Naive thymus-derived CD4-positive, alpha-beta T cell (primary cell): ENCODE results near the gene ITGA11. TPM values are rescaled to one million over a fixed set of nuclear protein-coding genes. Genes with fewer than 3 reads are reported as not detected.

Experiments
- ATAC-seq: fragments of 150-1000 bp; cut with Tn5 transposase; 2 replicates; pipeline ENCODE4 v1.10.0; 2021; ENCODE audit warnings: mild to moderate bottlenecking, moderate library complexity
- CTCF ChIA-PET: fragments of 350-600 bp; sonication (Branson Sonifier 250); formaldehyde crosslinking; loops from one replicate; lab custom pipeline; 2021; ENCODE audit warnings: antibody characterized with exemption; lab: Charles Lee
- POLR2A ChIA-PET: fragments of 350-600 bp; sonication (Branson Sonifier 250); formaldehyde crosslinking; loops from one replicate; lab custom pipeline; 2021; ENCODE audit warnings: antibody characterized with exemption, inconsistent platforms; lab: Charles Lee
- DNase-seq, 9 donors: peaks; one replicate each; pipeline versions ENCODE4 v3.0.0 to v3.0.0-alpha.2; 2020 to 2022; ENCODE audit warnings: mixed read lengths in 1 of 9
- H3K27ac ChIP-seq: one replicate; pipeline ENCODE4 v1.7.0; 2013; ENCODE audit warnings: mild to moderate bottlenecking, low read depth, low read length, moderate library complexity
- H3K27me3 ChIP-seq, 2 donors: one replicate each; pipeline ENCODE4 v1.7.0; 2013; ENCODE audit warnings: low read length in 2 of 2, mild to moderate bottlenecking in 2 of 2, moderate library complexity in 2 of 2; ENCODE audit not compliant: control insufficient read depth in 2 of 2, insufficient read depth in 2 of 2
- H3K36me3 ChIP-seq, 3 experiments: 1 replicate in 2 of 3; 2 replicates in 1 of 3; pipeline ENCODE4 v1.7.0; 2013; ENCODE audit warnings: low read length in 3 of 3, mild to moderate bottlenecking in 3 of 3, moderate library complexity in 1 of 3; ENCODE audit not compliant: insufficient read depth in 3 of 3, control insufficient read depth in 2 of 3
- H3K4me1 ChIP-seq, 2 donors: one replicate each; pipeline ENCODE4 v1.7.0; 2013; ENCODE audit warnings: low read length in 2 of 2, mild to moderate bottlenecking in 2 of 2, moderate library complexity in 1 of 2; ENCODE audit not compliant: control insufficient read depth in 2 of 2, insufficient read depth in 2 of 2
- H3K4me3 ChIP-seq: 2 replicates; pipeline ENCODE4 v1.7.0; 2013; ENCODE audit warnings: mild to moderate bottlenecking, low read length
- H3K9me3 ChIP-seq, 3 experiments: 1 replicate in 2 of 3; 2 replicates in 1 of 3; pipeline ENCODE4 v1.7.0; 2013; ENCODE audit warnings: low read length in 3 of 3; ENCODE audit not compliant: control insufficient read depth in 2 of 3
- H3K27ac Mint-ChIP-seq, 9 donors: one replicate each; pipeline ENCODE4 v1.8.0; 2020 to 2022; ENCODE audit warnings: mixed read lengths in 9 of 9, mild to moderate bottlenecking in 8 of 9, moderate library complexity in 5 of 9, inconsistent platforms in 2 of 9
- H3K27me3 Mint-ChIP-seq, 5 donors: one replicate each; pipeline ENCODE4 v1.8.0; 2021 to 2022; ENCODE audit warnings: mixed read lengths in 5 of 5, mild to moderate bottlenecking in 1 of 5
- H3K36me3 Mint-ChIP-seq, 5 donors: one replicate each; pipeline ENCODE4 v1.8.0; 2020 to 2022; ENCODE audit warnings: mixed read lengths in 5 of 5, mild to moderate bottlenecking in 3 of 5, inconsistent platforms in 1 of 5
- H3K4me1 Mint-ChIP-seq, 7 donors: one replicate each; pipeline ENCODE4 v1.8.0; 2020 to 2022; ENCODE audit warnings: mixed read lengths in 7 of 7, mild to moderate bottlenecking in 3 of 7, inconsistent platforms in 1 of 7
- H3K4me3 Mint-ChIP-seq, 10 donors: one replicate each; pipeline ENCODE4 v1.8.0; 2020 to 2022; ENCODE audit warnings: mild to moderate bottlenecking in 10 of 10, mixed read lengths in 10 of 10, moderate library complexity in 6 of 10, inconsistent platforms in 2 of 10
- H3K9me3 Mint-ChIP-seq, 11 donors: one replicate each; pipeline ENCODE4 v1.8.0; 2020 to 2022; ENCODE audit warnings: mixed read lengths in 11 of 11, mild to moderate bottlenecking in 4 of 11, inconsistent platforms in 1 of 11, moderate library complexity in 1 of 11
- intact Hi-C, 2 donors: fragments of 100-400 bp; cut with micrococcal nuclease; formaldehyde crosslinking; loops; one replicate each; pipeline ENCODE4 v1.15.1; 2023
- polyA plus RNA-seq, 2 donors: library from polyadenylated mRNA; unstranded; fragments of 300-500 nt; fragmentation: Illumina TruSeq; gene quantifications; one replicate each; pipeline ENCODE4 v1.2.3, GENCODE V29; 2021
- total RNA-seq, 6 experiments: library from RNA in 5 of 6; stranded (reverse) in 5 of 6; gene quantifications; 1 replicate in 5 of 6; 2 replicates in 1 of 6; pipeline ENCODE4 v1.2.3 and lab custom pipeline; 2021 to 2026

Gene ITGA11
- total and polyA plus RNA-seq, 7 experiments from 2014 or later, result 0.02 to 1.1 (median 0.08) TPM; not detected in 2

GRCh38 chr15:68413363-68414205 is 18.4 kb downstream of the ITGA11 start:
- Mint-ChIP-seq H3K36me3 (no peaks in the 10 kb centered on the region), H3K4me1 (no peaks in the 10 kb centered on the region), H3K27me3 (peaks cover 0 to 2% (median 0%) of the 10 kb centered on the region in 5 donors), H3K27ac (no peak overlapping the region), H3K9me3 (peaks cover 0 to 2% (median 0%) of the 10 kb centered on the region in 11 donors), H3K4me3 (no peak overlapping the region)
- Histone ChIP-seq H3K27ac (no peak overlapping the region), H3K9me3 (no peaks in the 10 kb centered on the region), H3K4me1 (no peaks in the 10 kb centered on the region), H3K36me3 (no peaks in the 10 kb centered on the region), H3K4me3 (no peak overlapping the region), H3K27me3 (no peaks in the 10 kb centered on the region)
- CTCF ChIA-PET, result no interaction called here
- DNase-seq (peak in 1 of 9 donors; percentile 7), ATAC-seq (no peak)
- POLR2A ChIA-PET, result no interaction called here
- intact Hi-C loops, result no loop called here

GRCh38 chr15:68412218-68412617 is 19.7 kb downstream of the ITGA11 start:
- ATAC-seq (no peak), DNase-seq (peak in 1 of 9 donors; percentile 9)
- H3K4me1 ChIP-seq, result no peaks in the 10 kb centered on the region
- peaks cover 0 to 2% (median 0%) of the 10 kb centered on the region in 11 donors for H3K9me3 Mint-ChIP-seq
- H3K27me3 ChIP-seq, result no peaks in the 10 kb centered on the region
- no peak overlapping the region for H3K27ac Mint-ChIP-seq
- intact Hi-C loops, result no loop called here
- H3K4me1 Mint-ChIP-seq, result peaks cover 0 to 4% (median 0%) of the 10 kb centered on the region in 7 donors
- no peaks in the 10 kb centered on the region for H3K36me3 ChIP-seq
- no peak overlapping the region for H3K27ac ChIP-seq
- H3K9me3 ChIP-seq, result no peaks in the 10 kb centered on the region
- H3K36me3 Mint-ChIP-seq, result no peaks in the 10 kb centered on the region
- no peak overlapping the region for H3K4me3 ChIP-seq
- H3K27me3 Mint-ChIP-seq, result no peaks in the 10 kb centered on the region
- ChIA-PET POLR2A (no interaction called here), CTCF (interaction anchor here (0.6 to 0.7 kb wide), 2 partner anchors 28 to 150 kb away, joined by 3 to 4 read pairs; no protein-coding TSS in a partner anchor)
- H3K4me3 Mint-ChIP-seq, result no peak overlapping the region

- CTCF ChIA-PET, result no interaction called here
- no peak overlapping the region for H3K27ac ChIP-seq
- POLR2A ChIA-PET, result no interaction called here
- H3K4me3 ChIP-seq, result no peak overlapping the region
- H3K36me3 Mint-ChIP-seq, result no peaks in the 10 kb centered on the region
- no peak overlapping the region for H3K27ac Mint-ChIP-seq
- H3K9me3 ChIP-seq, result no peaks in the 10 kb centered on the region
- intact Hi-C loops, result no loop called here
- no peaks in the 10 kb centered on the region for H3K27me3 Mint-ChIP-seq
- H3K4me1 Mint-ChIP-seq, result peaks cover 0 to 4% (median 0%) of the 10 kb centered on the region in 7 donors
- ATAC-seq (no peak), DNase-seq (no peak)
- no peaks in the 10 kb centered on the region for H3K36me3 ChIP-seq
- H3K9me3 Mint-ChIP-seq, result peaks cover 0 to 2% (median 0%) of the 10 kb centered on the region in 11 donors
- no peak overlapping the region for H3K4me3 Mint-ChIP-seq
- H3K27me3 ChIP-seq, result no peaks in the 10 kb centered on the region
- no peaks in the 10 kb centered on the region for H3K4me1 ChIP-seq
Observed at GRCh38 chr15:68411735-68412134, 20.2 kb downstream of the ITGA11 start.

GRCh38 chr15:68411343-68411675 is 20.7 kb downstream of the ITGA11 start:
- Mint-ChIP-seq H3K27ac (no peak overlapping the region), H3K4me3 (no peak overlapping the region), H3K27me3 (no peaks in the 10 kb centered on the region), H3K36me3 (no peaks in the 10 kb centered on the region), H3K4me1 (peaks cover 0 to 4% (median 0%) of the 10 kb centered on the region in 7 donors), H3K9me3 (peaks cover 0 to 2% (median 0%) of the 10 kb centered on the region in 11 donors)
- ATAC-seq (no peak), DNase-seq (no peak)
- no peak overlapping the region for H3K4me3 ChIP-seq
- intact Hi-C loops, result no loop called here
- no peak overlapping the region for H3K27ac ChIP-seq
- H3K9me3 ChIP-seq, result no peaks in the 10 kb centered on the region
- H3K36me3 ChIP-seq, result no peaks in the 10 kb centered on the region
- no peaks in the 10 kb centered on the region for H3K27me3 ChIP-seq
- ChIA-PET POLR2A (no interaction called here), CTCF (no interaction called here)
- no peaks in the 10 kb centered on the region for H3K4me1 ChIP-seq

GRCh38 chr15:68410466-68411342 is 21.3 kb downstream of the ITGA11 start:
- Histone ChIP-seq H3K4me1 (no peaks in the 10 kb centered on the region), H3K27me3 (no peaks in the 10 kb centered on the region), H3K9me3 (no peaks in the 10 kb centered on the region), H3K27ac (no peak overlapping the region), H3K36me3 (no peaks in the 10 kb centered on the region), H3K4me3 (no peak overlapping the region)
- H3K36me3 Mint-ChIP-seq, result no peaks in the 10 kb centered on the region
- ChIA-PET CTCF (no interaction called here), POLR2A (no interaction called here)
- peak in 1 of 9 donors; percentile 12 for DNase-seq
- no peak overlapping the region for H3K27ac Mint-ChIP-seq
- no peaks in the 10 kb centered on the region for H3K27me3 Mint-ChIP-seq
- H3K4me3 Mint-ChIP-seq, result no peak overlapping the region
- no peak for ATAC-seq
- H3K9me3 Mint-ChIP-seq, result peaks cover 0 to 2% (median 0%) of the 10 kb centered on the region in 11 donors
- H3K4me1 Mint-ChIP-seq, result peaks cover 0 to 4% (median 0%) of the 10 kb centered on the region in 7 donors
- intact Hi-C loops, result no loop called here

- Histone ChIP-seq H3K9me3 (no peaks in the 10 kb centered on the region), H3K27ac (no peak overlapping the region), H3K36me3 (no peaks in the 10 kb centered on the region), H3K27me3 (no peaks in the 10 kb centered on the region), H3K4me1 (no peaks in the 10 kb centered on the region), H3K4me3 (no peak overlapping the region)
- H3K27me3 Mint-ChIP-seq, result no peaks in the 10 kb centered on the region
- POLR2A ChIA-PET, result no interaction called here
- CTCF ChIA-PET, result no interaction called here
- H3K4me3 Mint-ChIP-seq, result no peak overlapping the region
- H3K9me3 Mint-ChIP-seq, result peaks cover 0 to 3% (median 0%) of the 10 kb centered on the region in 11 donors
- peaks cover 0 to 4% (median 0%) of the 10 kb centered on the region in 7 donors for H3K4me1 Mint-ChIP-seq
- ATAC-seq (no peak), DNase-seq (peak in 1 of 9 donors; percentile 3)
- H3K36me3 Mint-ChIP-seq, result no peaks in the 10 kb centered on the region
- H3K27ac Mint-ChIP-seq, result no peak overlapping the region
- intact Hi-C loops, result loop anchor here in 1 of 2 donors (10.0 kb wide), 1 partner anchor 115 kb away; no protein-coding TSS in a partner anchor
Observed at GRCh38 chr15:68409736-68410370, 22.1 kb downstream of the ITGA11 start.
